Kidney (tissue), 14 donors: Measurements from ENCODE around the gene FERMT3. TPM values are rescaled to one million over a fixed set of nuclear protein-coding genes. Genes with fewer than 3 reads are reported as not detected.

ENCODE experiments used
- DNase-seq, 5 donors: peaks; one replicate each; pipeline ENCODE4 v3.0.0-alpha.2; 2013 to 2020
- FAIRE-seq: peaks from 2 replicates; lab custom pipeline; 2012; peaks lifted over from hg19 to GRCh38; lab: Jason Lieb, UNC
- H3K27ac ChIP-seq, 2 donors: one replicate each; pipeline ENCODE4 v1.7.0; 2013; ENCODE audit warnings: low read depth in 2 of 2, low read length in 2 of 2, inconsistent platforms in 1 of 2
- H3K27me3 ChIP-seq: one replicate; pipeline ENCODE4 v1.7.1; 2013; ENCODE audit warnings: low read length, inconsistent platforms; ENCODE audit not compliant: control insufficient read depth, insufficient read depth
- H3K36me3 ChIP-seq, 3 donors: one replicate each; pipeline versions ENCODE4 v1.7.0 to v1.7.1; 2013; ENCODE audit warnings: low read length in 3 of 3, control low read depth in 1 of 3, inconsistent platforms in 1 of 3; ENCODE audit not compliant: insufficient read depth in 3 of 3, control insufficient read depth in 2 of 3
- H3K4me1 ChIP-seq, 3 donors: one replicate each; pipeline versions ENCODE4 v1.7.0 to v1.7.1; 2013; ENCODE audit warnings: low read length in 3 of 3, inconsistent platforms in 1 of 3, low read depth in 1 of 3; ENCODE audit not compliant: control insufficient read depth in 2 of 3, insufficient read depth in 2 of 3
- H3K4me3 ChIP-seq, 3 donors: one replicate each; pipeline versions ENCODE4 v1.7.0 to v1.8.1; 2013; ENCODE audit warnings: low read length in 3 of 3, control low read depth in 1 of 3, inconsistent platforms in 1 of 3
- H3K9ac ChIP-seq, 3 donors: one replicate each; pipeline versions ENCODE4 v1.7.0 to v1.7.1; 2013; ENCODE audit warnings: low read length in 3 of 3, control low read depth in 1 of 3, inconsistent platforms in 1 of 3
- H3K9me3 ChIP-seq, 3 donors: one replicate each; pipeline versions ENCODE4 v1.7.0 to v1.7.1; 2013; ENCODE audit warnings: low read length in 3 of 3, control low read depth in 1 of 3, inconsistent platforms in 1 of 3; ENCODE audit not compliant: control insufficient read depth in 2 of 3, insufficient read depth in 1 of 3
- CTCF ChIP-seq: IDR thresholded peaks from 3 replicates; pipeline ENCODE4 v1.5.1; 2012; ENCODE audit warnings: mild to moderate bottlenecking, moderate library complexity, borderline replicate concordance; ENCODE audit not compliant: insufficient read depth; ENCODE audit errors: extremely low read depth
- intact Hi-C: fragments of 100-400 bp; cut with DNase I; formaldehyde crosslinking; loops from one replicate; pipeline ENCODE4 v1.11.1; 2022
- polyA plus RNA-seq: library from polyadenylated mRNA; stranded (reverse); fragments of 350-450 nt; fragmentation: Illumina TruSeq; extraction: RNeasy Lipid Tissue Mini Kit (QIAGEN cat#74804); gene quantifications from one replicate; pipeline ENCODE4 v1.2.3, GENCODE V29; 2014; ENCODE audit warnings: low read depth, low replicate concordance; ENCODE audit not compliant: insufficient read depth
- total RNA-seq: library from RNA; stranded (reverse); fragmentation: NEBNext Ultra II Directional; extraction: Animal tissue kit (Norgen Biotek cat#: 25700); gene quantifications from one replicate; pipeline ENCODE4 v1.2.1, GENCODE V29; 2021
- donor health status: control.
- donor health status: control.
- donor health status: control.
- donor health status: control.
- donor health status: control.
- donor health status: DM: yes; HTN: yes; CAD: no.
- donor health status: Normal renal cell carcinoma (clear cell type).

The FERMT3 gene
- total and polyA plus RNA-seq, 2 donors from 2014 or later, result 11.8 to 36.3 TPM

GRCh38 chr11:64237484-64237951 is 31.0 kb downstream of the FERMT3 start:
- no peak overlapping the region for H3K27ac ChIP-seq

GRCh38 chr11:64238076-64238475 is 31.6 kb downstream of the FERMT3 start:
- intact Hi-C loops, result no loop called here
- Histone ChIP-seq H3K4me3 (no peak overlapping the region), H3K9ac (no peak overlapping the region), H3K36me3 (peaks cover 0 to 9% (median 8%) of the 10 kb centered on the region in 3 donors), H3K4me1 (peaks cover 0 to 37% (median 36%) of the 10 kb centered on the region in 3 donors), H3K27me3 (no peaks in the 10 kb centered on the region), H3K9me3 (no peaks in the 10 kb centered on the region), H3K27ac (no peak overlapping the region)
- no peak for FAIRE-seq
- TF ChIP-seq CTCF, result no peak
- no peak for DNase-seq

More at GRCh38 chr11:64237484-64237951, 31.0 kb downstream of the FERMT3 start:
- Histone ChIP-seq H3K36me3 (peaks cover 0 to 9% (median 8%) of the 10 kb centered on the region in 3 donors), H3K9me3 (no peaks in the 10 kb centered on the region), H3K4me1 (peaks cover 0 to 36% (median 35%) of the 10 kb centered on the region in 3 donors), H3K4me3 (no peak overlapping the region), H3K9ac (no peak overlapping the region), H3K27me3 (no peaks in the 10 kb centered on the region)
- DNase-seq (peak in 1 of 5 donors; percentile 89), FAIRE-seq (no peak)
- TF ChIP-seq CTCF, result no peak
- intact Hi-C loops, result no loop called here

- no peak overlapping the region for H3K9ac ChIP-seq
- no peak for TF ChIP-seq CTCF
- peaks cover 0 to 16% (median 12%) of the 10 kb centered on the region in 3 donors for H3K36me3 ChIP-seq
- intact Hi-C loops, result no loop called here
- DNase-seq (no peak), FAIRE-seq (no peak)
- H3K4me3 ChIP-seq, result no peak overlapping the region
- H3K9me3 ChIP-seq, result no peaks in the 10 kb centered on the region
- no peak overlapping the region for H3K27ac ChIP-seq
- peaks cover 0 to 33% (median 29%) of the 10 kb centered on the region in 3 donors for H3K4me1 ChIP-seq
- no peaks in the 10 kb centered on the region for H3K27me3 ChIP-seq
Observed at GRCh38 chr11:64238999-64239398, 32.5 kb downstream of the FERMT3 start.
